Stimulated activated naive CD4-positive, alpha-beta T cell treated with Interleukin-2 at 50 U/mL for 16 hours (primary cell): Measurements from ENCODE around the gene SPAG6.

Experiments used
- DNase-seq: peaks from one replicate; lab custom pipeline; 2025; lab: John Stamatoyannopoulos, UW

Gene SPAG6

DNA sequence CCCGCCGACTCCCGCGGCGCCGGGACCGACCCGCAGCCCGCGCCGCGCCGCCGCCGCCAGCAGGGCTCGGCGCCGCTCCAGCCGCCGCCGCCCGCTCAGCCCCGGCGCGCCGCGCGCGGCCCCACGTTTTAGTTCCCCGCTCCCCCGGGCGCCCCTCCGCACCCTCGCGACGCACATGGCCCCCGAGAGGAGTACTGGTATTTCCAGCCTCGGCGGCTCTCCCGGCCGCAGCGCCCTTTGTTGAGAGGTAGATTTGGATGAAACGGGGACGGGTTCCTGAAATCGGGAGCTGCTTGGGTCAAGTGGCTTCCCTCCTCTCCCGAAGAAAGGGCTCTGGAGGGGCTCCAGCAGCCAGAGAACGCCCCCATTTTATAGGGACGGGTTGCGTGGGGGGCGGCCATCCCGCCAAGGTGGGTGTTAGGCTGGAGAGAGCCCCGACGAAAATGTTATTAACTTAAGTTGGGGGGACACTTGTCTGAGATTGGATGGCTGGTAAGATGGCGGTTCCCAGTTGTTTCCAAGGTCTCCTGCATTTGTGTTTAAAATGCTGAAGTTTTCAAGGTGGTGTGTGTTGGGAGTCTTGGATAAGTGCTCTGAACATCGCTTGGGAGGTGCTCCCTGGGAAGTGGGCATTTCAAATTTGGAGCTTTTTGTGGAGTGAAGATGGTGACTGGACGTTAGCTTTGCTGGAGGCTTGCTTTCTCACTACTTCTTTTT lies 23.2 kb upstream of the SPAG6 start:
- DNase-seq, result peak; percentile 14

DNA sequence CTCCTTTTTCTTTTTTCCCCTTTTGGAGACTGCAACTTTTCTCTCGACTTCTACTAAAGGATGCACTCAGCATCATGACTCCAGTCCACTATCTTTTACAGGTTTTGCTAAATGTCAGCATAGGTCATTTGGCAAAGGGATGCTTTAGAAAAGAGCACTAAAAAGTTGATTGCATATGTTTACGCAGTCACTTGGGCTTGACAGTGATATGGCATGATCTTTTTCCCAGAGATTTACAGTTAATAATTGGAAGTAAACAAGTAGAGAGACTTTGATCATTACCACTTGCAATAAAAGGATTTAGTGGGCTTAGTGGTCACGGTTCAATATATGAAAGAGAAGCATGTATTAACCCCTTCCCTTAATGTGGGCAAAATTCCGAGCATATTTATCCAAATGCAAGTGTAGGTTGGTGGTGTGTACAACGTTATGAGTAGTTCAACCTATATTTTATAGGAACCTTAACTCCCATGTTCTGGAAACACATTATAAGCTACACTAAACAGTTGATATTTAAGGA lies 22.6 kb upstream of the SPAG6 start:
- no peak for DNase-seq

DNA sequence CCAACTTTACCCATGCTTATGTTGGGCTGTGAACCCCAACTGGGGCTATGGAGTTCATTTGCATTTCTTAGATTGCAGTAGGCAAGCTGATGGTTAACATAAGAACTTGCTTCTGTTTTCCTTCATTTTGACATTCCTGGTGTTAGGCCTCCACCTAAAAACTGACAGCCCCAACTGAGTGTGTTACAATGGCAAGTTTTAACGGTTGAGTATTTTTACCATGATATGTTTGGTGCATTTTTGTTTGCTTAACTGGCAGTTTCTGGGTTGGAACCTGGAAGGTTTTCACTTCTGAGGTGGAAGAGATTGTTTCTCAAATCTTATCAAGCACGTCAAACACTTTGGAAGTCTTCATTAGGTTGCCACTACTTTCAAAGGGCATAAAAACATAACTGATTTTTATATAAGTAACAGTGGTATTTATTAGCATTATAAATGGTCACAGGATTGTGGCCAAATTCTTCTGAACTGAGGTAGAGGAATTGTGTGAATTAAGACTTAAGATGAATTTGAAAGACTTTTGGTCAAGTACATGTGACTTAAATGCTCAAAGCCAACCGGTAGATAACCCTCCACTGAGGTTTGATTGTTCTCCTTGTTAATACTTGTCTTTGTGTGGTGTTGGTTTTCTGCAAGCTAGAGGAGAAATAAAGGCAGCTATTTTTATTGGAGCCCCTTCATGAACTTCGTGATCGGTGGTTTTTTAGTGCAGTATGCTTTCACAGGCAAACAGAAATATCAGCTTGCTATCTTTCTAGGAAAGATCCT lies 21.6 kb upstream of the SPAG6 start:
- no peak for DNase-seq

DNA sequence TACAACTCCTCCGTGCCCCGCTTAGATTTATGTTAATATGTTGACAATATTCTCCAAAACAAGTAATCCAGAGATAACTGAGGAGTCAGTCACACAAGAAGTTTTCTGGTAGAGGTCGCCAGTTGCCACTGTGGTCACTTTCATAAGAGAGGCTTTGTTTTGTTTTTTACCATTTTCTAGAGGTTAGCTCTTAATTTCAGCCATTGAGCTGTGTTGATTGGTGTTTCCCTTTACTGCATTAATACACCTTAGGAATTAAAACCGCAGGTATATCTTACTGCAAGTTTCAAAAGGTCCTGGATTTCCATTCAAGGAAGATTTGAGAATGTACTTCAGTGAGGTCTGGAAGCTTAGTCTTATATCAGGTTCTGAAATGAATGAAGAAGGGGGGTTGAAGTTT lies 20.9 kb upstream of the SPAG6 start:
- DNase-seq, result no peak

DNA sequence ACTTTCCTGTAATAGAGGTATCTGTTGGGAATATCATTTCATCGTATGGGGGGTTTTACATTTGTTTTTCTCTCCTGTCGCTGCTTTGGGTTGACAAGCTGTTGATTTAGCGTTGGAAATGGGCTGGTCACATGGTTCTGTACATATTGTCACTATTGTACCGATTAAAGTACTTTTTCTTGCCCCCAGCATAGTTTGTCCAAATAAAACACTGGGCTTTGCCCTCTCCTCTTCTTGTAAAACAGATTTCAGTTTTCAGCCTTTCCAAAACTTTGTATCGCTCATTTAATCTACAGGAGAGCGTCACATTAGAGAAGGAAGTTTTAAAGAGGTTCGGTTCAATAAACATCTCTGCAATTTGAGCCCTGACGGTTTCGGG lies 20.4 kb upstream of the SPAG6 start:
- DNase-seq, result no peak

DNA sequence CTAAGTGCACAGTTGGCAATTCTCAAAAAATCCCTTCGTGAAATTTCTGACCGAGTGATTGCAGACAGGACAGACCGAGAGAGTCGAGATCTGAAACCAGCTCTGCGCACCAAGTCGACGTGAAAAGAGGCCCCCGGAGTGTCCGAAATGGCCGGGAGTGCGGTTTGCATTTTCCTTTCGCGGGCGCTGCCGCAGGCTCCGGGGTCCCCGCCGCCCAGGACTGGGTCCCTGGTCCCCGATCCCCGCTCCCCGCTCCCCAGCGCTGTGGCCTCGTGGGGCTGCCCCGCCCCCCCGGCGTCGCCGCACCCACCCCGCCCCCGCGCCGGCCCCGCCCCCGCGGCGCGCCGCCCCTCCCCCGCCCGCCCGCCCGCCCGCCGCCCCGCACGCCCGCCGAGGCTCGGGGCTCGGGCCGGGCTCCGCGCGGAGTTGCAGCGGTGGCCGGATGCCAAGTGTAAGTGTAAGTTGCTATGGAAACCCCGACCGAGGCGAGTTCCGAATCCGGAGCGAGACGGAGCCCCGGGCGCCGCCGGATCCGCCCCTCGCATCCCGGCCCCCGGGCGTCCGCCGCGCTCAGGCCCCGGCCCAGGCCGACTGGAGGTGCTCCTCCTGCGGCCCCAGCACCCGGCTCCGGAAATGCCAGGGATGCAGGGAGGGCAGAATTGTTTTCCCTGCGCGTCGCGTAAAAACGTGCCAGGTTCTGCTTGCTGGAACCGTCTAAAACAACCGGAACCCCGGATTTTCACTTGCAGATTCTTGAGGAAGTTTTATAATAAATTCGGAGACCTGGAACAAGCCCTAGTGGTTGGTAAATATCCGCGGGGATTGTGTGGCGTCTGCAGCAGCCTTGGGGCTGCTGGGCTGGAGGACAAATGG lies 19.8 kb upstream of the SPAG6 start:
- peak; percentile 62 for DNase-seq

DNA sequence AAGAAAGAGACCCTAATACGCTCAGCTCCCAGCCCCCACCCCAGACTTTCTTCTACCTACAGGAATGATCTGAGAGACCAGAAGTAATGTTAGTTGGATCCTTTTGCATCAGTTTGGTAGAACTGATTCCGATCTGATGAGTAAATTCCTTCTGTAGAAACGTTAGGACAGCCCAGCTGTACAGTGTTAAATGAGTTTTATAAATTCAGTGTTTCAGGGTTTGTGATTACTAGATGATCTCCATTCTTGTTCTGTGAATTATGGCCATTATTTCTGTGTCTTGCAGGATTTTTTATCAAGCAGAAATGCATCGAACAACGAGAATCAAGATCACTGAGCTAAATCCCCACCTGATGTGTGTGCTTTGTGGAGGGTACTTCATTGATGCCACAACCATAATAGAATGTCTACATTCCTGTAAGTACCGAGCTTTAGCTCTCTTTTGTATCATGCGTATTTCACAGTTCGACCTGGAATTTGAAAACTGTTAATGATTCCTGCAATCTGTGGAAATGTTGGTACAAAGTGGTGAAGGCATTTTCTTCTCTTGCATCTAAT lies 19.1 kb upstream of the SPAG6 start:
- DNase-seq, result no peak

DNA sequence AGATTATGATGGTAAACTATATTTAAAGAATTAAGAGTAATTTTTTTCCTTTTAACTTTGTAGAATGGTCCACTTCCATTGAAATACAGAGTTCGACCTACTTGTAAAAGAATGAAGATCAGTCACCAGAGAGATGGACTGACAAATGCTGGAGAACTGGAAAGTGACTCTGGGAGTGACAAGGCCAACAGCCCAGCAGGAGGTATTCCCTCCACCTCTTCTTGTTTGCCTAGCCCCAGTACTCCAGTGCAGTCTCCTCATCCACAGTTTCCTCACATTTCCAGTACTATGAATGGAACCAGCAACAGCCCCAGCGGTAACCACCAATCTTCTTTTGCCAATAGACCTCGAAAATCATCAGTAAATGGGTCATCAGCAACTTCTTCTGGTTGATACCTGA lies 16.1 kb upstream of the SPAG6 start:
- no peak for DNase-seq

DNA sequence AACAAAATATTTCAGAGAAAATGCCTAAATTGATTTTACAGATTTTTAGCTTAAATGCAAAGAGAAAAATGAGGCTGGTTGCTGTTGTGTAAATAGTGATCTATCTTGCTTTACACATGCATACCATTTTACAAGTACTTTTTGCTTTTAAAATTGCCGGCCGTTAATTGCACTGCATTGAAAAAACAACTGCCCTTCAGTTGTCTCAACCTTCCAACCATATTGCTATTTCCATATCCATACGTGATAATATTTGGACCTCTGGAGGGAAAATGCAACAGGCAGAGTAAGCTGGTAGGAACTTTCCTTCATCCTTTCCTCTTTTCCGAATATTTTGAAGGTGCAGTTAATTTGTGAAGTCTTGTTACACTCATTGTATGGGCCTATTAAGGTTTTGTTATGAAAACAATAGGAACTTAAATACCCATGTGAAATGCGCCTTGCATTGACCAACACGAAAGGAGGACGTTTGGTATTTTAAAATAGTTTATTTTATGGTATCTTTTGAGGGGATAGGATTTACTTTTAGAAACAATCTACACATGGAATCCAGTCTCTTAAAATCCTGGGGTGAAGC lies 13.1 kb upstream of the SPAG6 start:
- no peak for DNase-seq

DNA sequence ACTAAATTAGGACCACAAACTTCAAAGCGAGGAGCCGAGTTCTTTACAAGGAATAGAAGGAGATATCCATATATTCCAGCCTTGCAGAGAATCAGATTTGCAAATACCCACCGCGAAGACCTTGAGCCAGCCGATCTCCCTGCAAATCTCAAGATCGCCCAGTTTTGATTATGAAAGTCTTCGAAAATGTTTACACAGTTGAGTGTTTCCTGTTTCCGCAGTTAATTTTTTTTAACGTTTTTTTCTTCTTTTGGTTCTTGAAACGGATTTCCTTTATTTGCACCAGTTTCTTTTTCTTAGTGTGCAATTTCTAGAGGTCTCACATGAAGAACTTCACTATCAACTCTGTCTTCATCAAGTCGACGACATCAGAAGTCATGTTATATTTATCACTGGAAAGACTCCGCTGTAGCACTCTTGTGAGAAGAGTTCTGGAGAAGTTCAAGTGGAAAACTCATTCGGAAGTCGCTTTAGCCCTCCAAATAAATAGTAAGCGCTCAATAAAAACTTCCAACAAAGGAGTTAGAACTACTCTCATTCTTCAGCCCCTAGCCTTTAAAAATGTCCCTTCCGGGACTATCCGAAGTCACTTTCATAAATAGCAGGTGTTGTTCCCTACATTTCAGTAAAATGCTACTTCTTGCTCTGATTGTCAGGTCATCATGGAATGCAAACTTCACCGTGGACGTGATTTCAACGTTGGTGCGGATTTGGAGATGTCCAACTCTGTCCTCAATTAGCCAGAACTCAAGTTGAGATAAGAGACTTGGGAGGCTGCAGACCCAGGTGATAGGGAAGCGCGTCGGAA lies 11.9 kb upstream of the SPAG6 start:
- no peak for DNase-seq

DNA sequence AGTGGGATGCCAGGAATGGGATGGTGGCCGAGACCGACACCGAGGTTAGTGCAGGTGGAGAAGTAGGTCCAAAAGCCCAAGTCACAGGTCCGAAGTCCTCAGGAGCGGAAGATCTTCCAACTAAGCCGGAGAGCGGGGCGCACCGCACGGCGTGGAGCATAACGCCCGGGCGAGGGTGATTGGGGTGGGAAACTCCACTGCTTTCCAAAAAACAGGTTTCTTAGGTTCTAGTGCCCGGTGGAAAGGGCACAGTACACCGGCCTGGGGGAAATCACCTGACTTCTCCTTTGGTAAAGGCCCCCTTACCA lies 11.4 kb upstream of the SPAG6 start:
- DNase-seq, result no peak

DNA sequence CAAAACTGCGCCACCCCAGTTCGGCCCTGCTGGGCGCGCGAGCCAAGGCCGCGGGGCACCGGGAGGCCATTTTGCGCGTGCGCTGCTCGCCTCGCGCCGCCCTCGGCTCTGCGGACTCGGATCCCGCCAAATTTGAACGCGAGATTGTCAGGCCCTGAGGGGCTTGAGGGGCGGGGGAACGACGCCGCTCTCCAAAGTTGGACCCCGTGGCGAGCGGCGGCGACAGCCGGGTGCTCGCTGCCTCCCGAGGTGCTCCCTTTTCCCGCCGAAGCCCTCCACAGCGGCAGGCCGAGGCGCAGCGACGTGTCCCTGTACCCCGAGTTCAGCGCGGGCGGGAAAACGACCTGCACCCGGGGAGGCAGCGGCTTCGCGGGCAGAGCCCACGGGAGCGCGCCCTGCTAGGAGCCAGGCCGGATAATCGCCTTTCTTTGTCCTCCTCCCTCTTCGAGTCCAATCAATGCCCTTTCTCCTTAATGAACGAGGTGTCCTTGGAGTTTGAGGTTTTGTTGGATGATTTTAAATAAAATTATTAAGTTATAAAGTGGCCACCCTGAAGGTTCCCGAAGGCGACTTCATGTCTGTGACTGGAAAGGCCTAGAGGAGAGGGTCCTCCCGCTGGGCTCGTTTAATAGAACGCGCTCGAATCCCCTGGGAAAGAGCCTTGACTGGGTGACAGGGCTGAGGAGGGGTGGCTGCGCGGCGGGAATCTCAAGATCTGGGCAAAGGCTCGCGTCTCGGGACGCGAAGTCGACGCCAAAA lies 10.7 kb upstream of the SPAG6 start:
- DNase-seq, result no peak

DNA sequence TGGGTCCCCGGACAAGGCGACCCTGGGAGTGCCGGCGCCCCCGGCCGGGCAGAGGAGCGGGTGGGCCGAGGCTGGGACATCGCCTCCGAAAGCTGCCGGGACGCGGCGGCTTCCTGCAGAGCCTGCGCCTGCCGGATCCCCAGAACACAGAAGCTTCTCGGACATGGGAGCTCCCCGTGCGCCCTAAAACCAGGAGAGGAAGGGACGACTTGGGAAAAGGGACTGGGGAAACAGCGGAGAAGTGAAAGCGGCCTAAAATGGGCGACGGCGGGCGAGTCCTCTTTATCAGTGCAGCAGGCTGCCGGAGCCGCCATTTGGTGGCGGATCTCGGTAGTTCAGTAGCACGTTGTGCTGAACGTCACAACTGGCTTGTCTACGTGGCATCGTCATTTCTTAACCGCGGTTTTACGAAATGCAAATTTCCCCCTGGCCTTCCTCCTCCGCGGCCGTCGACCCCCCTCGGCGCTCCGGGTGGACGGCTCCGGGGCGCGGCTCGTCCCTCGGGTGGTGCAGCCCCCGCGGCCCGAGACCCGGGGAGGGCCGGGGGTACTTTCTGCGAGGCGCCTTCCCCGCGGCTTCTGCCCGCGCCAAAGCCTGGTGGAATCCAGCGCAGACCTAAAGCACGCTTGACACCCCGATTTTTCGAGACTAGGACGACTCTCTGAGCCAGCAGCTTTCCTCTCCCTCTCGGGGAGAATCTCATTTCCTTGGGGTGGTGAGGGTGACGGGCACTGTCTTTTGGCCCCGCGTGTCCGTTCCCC lies 9.9 kb upstream of the SPAG6 start:
- peak; percentile 62 for DNase-seq

DNA sequence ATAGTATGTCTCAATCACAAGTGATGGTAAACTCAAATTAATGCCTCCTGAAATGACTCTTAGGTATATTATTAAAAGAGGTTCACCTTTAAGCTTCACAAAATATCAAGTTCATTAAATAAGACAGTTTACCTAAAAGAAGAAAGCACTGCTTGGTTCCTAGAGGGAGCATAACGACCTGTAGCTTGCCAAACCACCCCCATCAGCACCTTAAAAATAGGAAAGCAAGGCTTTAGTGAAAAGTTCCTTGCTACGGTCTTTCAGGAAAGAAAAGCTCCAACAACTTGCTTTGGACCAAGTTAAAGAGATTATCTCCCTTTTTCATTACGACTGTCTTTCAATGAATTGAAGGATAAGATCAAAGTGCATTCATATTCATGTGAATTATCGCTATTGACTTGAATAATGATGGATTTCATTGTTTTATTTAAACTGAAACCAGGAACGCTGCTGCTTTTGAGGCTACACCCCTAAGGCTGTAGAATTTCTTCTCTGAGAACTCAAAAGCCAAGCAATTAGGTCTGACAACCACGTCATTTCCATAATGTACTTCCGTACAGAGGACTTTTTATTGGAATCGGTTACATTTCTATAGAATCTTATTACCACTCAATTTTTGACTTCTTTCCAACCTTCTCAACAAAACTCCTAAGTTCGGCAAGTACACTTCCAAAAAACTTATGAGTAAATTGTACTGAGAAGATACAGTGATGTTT lies 7.0 kb upstream of the SPAG6 start:
- no peak for DNase-seq

DNA sequence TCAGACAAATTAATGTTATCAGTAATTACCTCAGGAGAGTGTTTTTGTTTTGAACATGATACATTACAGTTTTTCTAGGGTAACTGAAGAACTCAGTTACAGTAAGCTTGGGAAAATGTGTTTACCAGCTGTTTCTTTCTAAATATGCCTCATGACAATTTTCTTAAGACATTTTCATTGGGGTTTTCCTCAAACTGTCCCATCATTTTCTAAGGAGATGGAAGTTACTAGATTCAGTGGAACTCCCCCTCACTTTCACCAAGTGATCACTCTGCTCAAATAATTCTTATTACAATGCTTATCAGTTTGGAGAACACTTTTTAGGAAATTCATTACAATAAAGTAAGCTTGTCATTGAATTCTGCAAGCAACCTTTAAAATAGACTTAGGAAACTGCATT lies 6.4 kb upstream of the SPAG6 start:
- no peak for DNase-seq

DNA sequence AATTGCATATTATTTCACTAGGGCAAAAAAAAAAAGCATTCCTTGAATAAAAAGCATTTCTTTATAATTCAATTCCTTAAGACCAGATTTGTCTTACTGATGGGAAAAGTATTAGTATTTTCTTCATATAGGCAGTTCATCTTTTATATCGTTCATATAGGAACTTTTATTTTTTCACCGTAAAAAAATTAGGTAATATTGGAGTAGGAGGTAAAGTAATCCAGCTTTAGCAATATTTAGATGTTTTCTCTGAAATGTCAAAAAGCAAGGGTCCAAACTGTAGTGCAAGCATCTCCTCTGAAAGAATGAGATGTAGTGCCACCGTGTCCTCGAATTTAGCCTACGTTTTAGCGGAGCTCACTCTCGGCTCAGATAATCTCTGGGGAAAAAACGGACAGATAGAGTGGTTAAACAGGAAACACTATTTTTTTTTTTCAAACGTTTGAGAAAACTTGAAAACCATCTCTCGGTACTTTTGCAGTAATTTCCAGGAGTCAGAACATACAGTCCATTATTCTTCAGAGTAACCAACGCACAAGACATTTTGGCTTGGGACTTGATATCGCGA lies 5.5 kb upstream of the SPAG6 start:
- DNase-seq, result no peak

DNA sequence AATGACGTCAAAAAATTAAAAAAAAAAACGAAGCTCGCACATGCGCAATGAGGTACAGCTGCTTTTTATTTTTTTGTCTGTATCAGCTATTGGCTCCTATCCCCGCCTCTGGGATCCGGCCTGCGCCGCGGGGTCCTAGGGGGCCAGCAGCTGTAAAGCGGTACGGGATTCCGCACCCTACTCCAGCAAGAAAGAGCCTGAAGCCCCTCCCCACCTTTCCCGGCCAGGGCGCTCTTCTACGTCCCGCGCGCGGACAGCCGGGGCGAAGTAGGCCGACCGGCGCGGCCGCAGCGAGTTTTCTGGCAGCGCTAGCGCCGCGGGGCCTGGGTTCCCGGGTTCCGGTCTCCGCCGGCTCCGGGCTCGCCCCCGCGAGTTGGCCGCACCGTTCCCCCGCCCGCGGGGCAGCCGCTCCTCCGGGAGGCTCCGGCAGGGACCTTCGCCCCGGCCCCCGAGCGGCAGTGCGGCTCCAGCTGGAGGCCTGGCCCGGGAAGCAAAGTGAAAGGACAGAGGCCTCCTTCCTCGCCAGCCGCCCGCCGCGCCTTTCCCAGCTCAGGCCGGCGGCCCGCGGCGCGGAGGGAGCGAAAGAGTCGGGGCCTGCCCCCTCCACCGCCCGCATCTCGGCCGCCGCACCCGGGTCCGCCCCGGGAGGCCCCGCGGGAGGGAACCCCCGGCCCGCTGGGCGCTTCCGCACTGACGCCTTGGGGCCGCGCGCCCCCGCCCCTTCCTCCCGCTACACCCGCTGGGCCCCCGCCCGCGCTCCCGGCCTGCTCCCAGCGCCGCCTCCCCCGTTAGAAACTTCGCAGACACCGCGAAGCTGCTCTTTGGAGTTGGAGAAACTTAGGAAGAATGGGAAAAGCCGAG lies 4.7 kb upstream of the SPAG6 start:
- peak; percentile 47 for DNase-seq
